GDM1 (cell line): ENCODE data around the gene HOXA3.

Source experiments
- DNase-seq: peaks from one replicate; lab custom pipeline; 2025; lab: John Stamatoyannopoulos, UW

HOXA3 gene

DNA sequence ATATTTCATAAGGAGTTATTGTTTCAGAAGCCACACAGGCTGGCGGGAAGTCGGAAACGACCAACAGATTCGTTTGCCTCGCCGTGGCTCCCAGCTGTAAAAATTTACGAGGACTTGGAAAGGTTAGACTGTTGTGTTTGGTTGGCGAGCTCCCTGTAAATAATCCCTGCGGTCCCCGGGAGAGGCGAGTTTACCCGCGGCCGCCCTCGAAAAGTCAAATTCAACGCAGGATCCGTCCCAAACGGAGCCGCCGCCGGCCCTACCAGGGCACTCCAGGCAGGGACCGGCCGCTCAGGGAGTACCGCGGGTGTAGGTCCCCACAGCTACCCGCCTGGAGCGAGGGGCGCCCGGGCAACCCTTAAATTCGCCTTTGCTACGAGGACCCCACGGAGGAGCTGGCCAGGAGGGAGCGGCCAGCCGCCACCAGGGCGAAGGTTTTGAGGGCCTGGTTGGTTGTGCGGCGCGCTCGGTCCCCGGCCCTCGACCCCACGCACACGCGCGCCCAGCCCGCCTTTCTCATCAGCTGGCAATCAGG is 13.7 kb upstream of the HOXA3 start:
- no peak for DNase-seq

DNA sequence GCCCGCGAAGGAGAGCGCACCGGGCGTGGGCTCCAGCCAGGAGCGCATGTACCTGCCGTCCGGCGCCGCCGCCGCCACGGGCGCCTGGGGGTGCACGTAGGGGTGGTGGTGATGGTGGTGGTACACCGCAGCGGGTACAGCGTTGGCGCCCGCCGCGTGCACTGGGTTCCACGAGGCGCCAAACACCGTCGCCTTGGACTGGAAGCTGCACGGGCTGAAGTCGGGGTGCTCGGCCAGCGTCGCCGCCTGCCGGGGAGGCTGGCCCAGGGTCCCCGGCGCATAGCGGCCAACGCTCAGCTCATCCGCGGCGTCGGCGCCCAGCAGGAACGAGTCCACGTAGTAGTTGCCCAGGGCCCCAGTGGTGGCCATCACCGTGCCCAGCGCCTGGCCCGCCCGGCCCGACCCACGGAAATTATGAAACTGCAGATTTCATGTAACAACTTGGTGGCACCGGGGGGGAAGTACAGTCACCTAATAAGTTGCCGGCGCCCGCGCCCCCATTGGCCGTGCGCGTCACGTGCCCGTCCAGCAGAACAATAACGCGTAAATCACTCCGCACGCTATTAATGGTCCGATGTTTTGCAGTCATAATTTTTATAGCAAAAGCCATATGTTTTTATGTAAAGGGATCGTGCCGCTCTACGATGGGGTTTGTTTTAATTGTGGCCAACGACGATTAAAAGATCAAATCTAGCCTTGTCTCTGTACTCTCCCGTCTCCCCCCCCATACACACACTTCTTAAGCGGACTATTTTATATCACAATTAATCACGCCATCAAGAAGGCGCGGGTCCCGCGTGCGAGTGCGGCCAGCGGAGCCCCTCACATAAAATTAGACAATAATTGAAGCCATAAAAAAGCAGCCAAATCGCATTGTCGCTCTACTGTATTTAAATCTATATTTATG is 13.0 kb upstream of the HOXA3 start, which contains the start of gene HOXA9:
HOXA9 (minus strand) TSS at position 449 of the 907 bp plus-strand sequence; CDS start at position 369, 80 bp downstream.
- DNase-seq = peak; percentile 80

DNA sequence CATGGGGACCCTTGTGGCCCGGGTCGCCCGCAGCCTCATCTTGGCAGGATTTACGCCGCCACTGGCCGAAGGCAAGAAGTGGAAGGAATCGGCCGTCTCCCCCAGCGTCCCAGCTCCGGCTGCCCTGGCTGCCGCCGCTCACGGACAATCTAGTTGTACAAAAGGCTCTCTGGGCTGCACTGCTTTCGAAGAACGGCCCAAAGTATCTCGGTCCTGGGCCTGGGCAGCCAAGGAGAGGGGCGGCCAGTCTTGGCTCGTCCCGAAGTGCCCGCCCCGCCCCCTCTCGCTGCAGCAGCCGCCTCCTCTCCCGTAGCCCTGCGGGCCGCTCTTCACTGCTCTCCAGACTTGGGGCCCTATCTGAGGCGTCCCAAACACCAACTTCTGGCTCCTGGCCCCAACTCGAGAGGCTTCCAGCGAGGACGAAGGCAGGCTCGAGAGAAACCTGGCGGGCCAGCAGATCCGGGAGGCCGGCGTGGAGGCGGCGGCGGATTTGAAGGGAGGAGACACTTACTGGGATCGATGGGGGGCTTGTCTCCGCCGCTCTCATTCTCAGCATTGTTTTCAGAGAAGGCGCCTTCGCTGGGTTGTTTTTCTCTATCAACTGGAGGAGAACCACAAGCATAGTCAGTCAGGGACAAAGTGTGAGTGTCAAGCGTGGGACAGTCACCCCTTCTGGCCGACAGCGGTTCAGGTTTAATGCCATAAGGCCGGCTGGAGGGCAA is 12.1 kb upstream of the HOXA3 start:
- DNase-seq = no peak

DNA sequence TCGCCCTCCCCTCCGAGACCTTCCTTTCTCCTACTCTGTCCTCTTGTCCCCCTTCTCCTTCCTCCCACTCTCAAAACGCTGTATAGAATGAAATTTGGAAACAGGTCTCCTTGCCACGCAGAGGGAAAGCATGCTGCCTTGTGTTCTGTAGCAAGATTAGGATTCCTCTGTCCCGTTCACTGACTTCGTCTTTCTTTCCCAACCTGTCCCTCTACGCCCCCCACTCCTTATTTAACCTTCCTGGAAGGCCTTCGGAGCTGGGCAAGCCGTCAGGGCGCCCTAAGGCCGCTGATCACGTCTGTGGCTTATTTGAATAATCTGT is 11.6 kb upstream of the HOXA3 start:
- DNase-seq = no peak

DNA sequence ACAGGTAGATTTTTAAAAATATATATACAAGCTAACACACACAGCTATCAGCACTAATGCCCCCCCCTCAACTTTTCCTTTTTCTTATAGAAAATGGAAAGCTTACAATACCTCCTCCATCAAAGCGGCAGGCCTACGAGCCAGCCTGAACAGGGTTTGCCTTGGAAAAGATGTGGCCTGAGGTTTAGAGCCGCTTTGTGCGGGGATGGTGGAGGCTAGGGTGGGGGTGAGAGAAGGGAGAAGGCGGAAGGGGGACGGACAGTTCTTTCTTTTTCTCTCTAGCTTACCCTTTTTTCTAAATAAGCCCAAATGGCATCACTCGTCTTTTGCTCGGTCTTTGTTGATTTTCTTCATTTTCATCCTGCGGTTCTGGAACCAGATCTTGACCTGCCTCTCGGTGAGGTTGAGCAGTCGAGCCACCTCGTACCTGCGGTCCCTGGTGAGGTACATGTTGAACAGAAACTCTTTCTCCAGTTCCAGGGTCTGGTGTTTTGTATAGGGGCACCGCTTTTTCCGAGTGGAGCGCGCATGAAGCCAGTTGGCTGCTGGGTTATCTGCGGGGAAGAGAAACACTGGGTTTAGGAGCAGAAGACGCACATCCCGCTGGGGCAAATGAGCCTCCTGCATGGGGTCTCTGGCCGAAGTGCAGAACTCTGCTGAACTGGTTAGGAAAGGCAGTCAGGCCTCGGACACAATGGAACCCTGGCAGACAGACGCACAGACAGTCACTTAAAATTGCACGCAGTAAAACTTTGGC is 11.1 kb upstream of the HOXA3 start:
- no peak for DNase-seq

DNA sequence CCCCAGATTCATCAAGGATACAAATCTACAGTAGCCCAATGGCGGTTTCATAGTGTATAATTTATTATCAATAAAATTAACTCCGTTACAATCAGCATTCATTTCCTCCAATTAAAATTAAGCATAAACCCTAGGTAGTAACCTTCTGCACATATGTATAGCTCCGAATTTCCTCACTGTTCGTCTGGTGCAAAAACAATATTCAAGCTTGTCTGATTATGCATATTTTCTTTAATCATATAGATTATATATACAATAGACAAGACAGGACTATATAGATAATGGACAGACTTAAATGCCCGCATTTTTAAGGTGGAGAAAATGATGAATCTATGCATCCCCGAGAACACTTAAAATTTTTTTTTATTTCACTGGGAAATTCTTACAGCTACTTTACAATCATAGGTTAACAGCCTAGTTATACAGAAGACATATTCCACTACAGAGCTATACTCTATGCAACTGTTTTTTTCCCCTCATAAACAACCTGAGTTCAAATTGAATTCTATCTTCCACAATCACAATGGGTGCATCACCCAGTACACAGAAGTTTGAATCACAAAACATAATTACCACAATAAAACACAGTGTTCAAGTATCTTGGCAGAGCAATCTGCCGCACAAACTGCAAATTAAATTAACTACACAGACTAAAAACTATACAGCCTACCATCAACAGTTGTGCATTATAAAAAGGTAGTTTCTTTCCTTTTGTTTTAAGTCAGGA is 10.3 kb upstream of the HOXA3 start:
- DNase-seq = no peak

DNA sequence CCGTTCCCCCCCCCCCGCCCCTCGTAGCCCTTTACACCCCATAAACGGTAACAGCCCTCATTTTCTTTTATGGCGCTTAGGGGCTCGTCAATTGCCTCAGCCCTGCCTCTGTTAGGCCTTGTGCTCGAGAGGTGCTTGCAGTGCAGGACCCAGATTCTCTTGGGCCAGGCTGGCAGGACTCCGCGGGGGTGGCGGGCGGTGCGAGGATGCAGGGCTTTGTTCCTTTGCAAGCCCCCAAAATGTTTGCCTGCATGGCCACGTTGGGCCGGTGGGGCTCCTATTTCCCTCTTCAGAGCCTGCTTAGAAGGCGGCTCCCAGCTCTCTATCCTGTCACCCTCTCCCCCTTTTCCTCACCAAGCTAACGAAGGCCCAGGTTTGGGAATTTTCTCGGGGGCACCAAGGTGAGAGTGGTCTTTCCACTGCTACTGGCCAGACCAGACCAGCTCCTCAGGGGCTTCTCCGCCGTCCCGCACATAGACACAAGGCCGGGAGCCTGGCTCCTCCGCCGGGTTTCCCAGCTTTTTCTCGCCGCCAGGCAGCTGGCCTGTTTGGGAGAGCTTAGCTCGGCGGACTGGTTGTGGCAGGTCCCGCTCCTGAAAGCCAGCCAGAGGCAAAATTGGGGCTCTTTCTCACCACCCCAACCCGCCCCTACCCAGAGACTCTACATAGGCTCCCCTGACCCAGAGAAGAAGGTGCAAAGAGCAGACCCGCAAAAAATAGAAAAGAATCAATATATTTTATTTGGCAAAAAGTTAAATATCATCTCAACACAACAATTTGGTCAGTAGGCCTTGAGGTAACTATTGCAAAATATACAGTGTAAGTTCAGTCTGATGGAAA is 9.6 kb upstream of the HOXA3 start:
- DNase-seq = no peak

DNA sequence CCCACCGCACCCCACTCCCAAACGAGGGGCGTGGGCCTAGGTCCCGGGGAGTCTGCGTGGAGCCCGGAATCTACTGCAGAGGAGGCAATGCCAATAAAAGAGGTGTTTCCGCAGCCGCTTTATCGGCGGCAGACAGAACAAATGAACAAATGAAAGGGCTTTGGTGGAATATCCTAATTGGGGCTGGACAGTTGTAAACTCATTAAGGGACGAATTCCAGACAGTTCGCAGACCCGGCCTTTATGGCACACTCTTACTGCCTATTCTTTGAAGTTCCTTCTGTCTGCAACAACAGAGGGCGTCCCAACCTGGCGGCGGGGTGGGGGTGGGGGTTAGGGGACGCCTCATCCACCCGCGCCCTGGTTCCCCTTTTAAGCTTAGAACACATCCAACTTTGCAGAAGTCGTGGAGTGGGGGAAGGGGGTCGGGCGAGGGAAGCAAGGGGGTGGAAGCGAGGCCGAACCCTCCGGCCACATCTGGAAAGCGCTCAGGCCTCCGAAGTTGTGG is 8.9 kb upstream of the HOXA3 start:
- DNase-seq = peak; percentile 81

DNA sequence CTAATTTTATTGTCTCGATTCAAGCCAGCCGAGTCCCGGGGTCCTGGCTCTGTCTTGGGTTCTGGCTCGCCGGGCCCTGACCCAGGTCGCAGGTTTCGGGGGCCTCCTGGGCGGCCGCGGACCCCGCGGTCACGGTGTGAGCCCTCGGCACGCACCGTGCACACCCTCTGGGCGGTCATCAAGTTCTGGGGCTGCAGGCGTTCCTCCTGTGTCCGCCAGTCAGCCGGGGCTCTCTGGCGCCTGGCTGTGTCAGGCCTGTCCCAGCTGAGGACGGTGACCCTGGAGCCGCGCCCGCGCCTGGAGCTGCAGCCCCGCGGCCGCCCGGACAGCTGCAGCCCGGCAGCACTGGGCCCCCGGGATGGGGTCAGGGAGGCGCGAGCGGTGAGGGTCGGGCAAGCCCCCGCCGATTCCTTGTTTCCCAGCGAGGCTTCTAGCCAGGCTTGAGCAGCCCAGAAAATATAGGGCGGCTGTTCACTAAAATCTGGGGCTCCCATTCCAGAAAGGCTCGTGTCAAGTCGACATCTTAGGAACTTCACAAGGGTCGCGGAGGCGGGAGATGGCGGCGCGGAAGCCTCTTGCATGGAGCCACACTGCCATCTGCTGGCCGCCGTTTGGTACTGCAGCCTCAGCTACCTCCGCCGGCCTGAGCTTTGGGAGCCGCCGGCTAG is 8.3 kb upstream of the HOXA3 start:
- DNase-seq = peak; percentile 83

DNA sequence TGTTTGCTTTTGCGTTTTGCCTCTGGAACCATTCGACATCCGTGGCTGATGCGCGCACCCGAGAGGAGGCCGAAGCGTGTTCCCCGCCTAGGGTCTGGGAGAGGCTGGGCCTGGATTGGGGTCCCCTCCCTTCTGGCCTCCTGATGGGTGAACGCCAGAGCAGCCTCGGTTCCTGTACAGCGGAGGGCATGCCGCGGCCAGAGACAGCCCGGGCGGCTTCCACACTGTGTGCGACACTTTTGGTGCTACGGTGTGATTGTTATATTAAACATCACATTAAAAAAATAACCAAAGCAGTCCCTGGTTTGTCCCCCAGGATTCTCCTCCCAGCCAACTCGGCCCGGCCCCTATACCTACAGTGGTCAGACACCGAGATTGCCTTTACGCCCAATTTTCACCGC is 7.8 kb upstream of the HOXA3 start:
- no peak for DNase-seq

DNA sequence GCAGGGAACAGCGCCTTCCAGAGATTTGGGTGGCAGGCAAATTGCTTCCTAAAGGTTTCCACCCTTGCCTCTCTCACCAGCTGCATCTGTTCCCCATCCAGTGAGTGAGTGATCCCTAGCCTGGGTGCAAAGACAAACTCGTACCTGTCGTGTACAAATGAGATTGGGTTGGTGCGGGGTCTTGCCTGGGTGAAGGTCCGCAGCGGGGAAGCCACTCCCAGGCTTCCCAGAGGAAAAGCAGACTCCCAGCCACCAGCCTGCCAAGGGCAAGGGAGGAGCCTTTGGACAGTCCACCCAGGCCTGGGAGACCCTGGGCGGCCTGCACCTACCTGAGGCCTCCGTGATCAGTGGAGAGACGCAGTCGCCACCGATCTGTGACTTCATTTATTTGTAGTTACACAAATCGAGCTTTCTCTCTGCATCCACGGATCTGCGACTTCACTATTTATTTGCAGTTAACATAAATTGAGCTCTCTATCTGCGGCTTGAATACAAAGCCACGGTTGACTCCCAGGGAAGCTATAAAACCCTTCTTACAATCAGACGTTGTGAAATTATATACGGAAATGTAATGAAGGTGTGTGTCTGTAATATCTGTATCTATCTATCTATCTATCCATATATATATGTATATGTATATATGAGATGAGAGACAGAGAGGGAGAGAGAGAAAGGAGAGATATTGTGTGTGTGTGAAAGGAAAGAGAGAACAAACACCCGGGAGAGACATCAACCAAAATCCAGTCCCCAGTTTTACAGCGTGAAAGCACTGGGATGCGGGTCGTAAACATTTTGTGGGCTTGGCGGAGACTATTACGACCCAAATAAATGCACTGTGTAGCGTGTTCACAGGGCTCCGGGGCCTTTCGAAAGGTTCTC is 7.1 kb upstream of the HOXA3 start:
- no peak for DNase-seq

DNA sequence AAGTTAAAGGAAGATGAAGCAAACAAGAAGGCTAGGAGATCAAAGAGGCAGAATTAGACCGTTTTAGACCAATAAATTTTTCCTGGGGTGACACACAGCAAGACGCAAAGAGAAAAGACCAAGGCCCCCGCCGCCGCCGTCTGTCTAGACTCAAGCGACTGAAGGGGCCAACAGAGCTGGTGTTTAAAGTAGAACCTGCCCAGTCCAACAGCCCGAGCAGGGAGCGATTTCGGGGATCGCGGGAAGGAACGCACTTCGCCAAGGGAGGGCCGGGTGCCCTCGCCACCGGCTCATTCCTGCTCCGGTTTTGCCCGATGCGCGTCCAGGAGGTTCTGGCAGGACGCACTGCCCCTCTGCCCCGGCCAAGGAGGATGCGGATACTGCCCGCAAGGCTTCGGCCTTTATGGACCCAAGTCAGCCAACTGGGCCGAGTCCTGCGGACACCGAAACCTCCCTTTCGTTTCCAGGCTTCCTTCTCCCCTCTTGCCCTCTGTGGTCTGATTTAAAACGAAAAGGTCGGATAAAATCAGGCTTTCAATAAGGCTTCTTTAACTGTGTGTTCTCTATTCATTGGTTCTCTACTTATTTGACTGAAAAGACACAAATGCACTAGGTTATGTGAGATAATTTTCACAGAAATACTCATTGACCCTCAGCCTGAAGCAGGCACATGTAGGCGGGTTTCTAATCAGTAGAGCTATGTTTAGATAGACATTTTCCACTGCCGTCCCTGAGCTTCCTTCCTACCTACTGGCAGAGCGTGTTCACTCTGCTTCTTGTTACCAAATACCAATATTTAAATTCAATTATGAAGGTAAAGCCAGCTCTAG is 6.3 kb upstream of the HOXA3 start:
- peak; percentile 6 for DNase-seq

DNA sequence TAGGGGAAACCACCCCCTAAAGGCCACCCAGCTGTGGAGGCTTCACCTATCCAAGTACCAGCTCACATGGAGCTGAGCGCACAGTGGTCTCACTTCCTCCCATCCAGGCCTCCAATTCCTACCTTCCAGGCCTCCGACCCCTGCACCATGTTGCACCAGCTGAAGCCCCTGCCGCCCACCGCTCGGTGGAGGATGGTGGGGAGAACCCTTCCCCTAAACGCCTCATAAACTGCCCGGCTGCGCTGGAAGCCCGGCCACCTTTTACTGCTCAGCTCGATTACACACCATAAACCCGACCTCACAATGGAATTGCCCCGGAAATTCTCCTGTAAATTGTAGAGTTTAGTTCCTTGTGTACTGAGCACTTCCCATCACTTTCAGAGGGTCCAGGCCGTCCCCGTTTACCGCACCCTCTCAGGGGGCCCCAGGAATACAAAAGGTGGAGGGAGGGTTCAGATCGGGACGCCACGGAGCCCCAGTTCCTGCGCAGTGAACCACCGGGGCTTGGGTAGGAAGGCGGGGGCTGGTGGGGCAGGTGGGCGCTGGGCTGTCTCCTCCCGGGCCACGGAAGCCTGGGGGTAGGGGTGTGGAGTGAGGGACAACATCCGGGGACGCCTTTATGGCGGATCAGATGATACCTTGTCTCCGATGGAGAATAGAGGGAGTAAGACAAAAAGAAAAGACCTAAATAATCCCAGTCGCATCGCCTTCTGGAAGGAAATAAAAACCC is 5.5 kb upstream of the HOXA3 start:
- peak; percentile 23 for DNase-seq

DNA sequence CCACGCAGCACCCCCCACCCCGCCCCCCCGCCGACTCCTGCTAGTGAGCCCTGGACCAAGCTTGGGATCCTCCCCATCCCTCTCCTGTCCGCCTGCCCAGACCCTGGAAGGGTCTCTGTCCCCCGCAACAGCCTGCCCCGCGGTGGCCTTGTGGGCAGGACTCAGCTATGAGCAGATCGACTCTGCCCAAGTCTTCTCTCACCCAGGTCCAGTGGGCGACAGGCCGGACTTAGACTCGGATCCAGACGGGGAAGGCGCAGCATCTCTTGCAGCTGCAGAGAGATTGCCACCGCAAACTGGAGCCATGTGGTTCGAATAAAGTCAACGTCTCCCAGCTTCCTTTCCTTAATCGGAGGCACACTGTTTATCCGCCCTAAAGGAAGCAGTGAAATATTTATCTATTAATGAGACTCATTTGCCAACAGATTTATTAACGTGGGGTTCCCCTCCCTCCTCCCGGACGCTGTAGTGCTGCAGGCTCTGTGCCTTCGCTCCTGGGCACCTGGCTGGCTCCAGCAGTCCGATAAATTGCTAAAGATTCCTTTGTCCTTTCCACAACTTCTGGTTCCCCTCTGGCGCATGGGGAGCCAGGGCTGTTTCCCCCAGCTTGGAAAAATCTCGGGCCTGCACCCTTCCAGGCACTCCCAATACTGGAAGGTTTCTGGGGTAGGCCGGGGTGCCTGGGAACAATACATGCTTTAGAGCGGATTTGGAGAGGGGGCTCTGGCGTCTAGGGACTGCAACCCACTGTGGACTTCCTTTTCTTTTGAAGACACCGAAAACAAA is 4.7 kb upstream of the HOXA3 start:
- no peak for DNase-seq

DNA sequence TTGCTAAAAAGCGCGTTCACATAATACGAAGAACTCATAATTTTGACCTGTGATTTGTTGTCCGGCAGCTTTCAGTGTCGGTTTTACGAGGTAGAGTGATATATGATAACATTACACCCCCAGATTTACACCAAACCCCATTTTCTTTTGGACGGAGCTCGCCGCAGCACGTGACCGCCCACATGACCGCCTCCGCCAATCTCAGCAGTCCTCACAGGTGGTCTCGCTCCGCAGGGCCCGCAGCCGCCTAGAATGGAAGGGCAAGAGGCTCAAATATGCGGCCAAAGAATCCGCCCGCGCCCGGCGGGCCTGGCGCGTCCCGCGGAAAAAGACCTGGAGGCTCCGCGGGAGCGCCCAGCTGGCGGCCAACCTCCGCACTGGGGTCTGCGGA is 4.1 kb upstream of the HOXA3 start, which contains the start of gene HOXA7:
HOXA7 (minus strand) TSS at position 168 of the 391 bp plus-strand sequence; CDS start at position 38, 130 bp downstream.
- DNase-seq = peak; percentile 43

DNA sequence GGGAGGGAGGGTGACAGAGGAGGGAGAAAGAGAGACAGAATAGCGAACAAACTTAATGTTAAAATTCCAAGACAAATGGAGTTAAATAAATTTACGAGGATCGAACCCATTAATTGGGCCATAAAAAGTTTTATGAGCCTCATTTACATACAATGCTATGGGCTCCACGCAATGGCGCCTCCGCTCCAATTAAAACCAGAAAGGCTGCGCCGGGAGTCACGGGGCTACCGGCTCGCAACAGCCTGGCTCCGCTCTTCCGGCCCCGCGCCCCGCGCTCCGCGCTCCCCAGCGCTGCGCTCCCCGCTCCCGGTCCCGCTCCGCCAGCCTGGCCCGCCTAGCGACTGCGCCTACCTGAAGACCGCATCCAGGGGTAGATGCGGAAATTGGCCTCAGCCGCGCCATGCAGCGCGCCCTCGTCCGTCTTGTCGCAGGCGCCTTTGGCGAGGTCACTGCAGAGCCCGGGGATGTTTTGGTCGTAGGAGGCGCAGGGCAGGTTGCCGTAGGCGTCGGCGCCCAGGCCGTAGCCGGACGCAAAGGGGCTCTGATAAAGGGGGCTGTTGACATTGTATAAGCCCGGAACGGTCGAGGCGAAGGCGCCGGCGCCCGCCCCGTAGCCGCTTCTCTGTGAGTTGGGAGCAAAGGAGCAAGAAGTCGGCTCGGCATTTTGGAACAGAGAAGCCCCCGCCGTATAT is 3.6 kb upstream of the HOXA3 start:
- DNase-seq = no peak
